ENCODE results near the gene ARHGAP12. TPM values are rescaled to one million over a fixed set of nuclear protein-coding genes. Genes with fewer than 3 reads are reported as not detected.

ARHGAP12 gene
- total RNA-seq, 1 donor from 2014 or later = 35.3 TPM

DNA sequence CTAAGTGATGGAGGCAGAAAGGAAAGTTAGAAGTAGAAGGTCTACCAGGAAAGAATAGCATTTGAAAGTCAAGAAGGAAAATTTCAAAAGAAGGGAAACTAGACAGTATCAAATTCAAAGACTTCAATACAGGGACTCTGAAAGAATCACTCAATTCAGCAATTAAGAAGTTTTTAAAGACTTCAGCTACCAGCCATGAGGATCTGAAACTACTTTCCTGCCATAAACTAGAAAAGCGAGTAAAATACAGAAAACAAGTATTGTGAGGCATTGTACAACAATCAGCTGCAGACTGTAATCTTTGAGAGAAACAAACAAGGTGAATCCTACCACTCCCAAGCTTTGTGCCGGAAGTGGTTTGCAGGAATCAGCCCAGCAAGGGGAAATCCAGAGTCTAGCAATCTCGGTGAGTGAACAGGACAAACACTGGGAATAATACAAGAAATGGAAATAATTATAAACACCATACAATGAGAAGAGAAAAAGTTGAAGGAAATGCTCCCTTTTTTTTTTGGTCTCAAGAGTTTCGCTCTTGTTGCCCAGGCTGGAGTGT lies 62.4 kb downstream of the ARHGAP12 start:
- no peaks in the 10 kb centered on the region for H3K27me3 Mint-ChIP-seq (ENCODE audit: low read depth)
- H3K36me3 Mint-ChIP-seq = peaks cover 8% of the 10 kb centered on the region
- TF ChIP-seq CTCF (IDR thresholded peaks at IDR 0.05; ENCODE audit: unreplicated experiment) = no peak
- H3K4me1 Mint-ChIP-seq = peaks cover 12% of the 10 kb centered on the region
- H3K27ac Mint-ChIP-seq = peak overlapping the region; percentile 4
- no peak for DNase-seq (ENCODE audit: low spot score in 2 of 2, unreplicated experiment in 2 of 2)
- no peak overlapping the region for H3K4me3 Mint-ChIP-seq
- H3K9me3 Mint-ChIP-seq = no peaks in the 10 kb centered on the region

DNA sequence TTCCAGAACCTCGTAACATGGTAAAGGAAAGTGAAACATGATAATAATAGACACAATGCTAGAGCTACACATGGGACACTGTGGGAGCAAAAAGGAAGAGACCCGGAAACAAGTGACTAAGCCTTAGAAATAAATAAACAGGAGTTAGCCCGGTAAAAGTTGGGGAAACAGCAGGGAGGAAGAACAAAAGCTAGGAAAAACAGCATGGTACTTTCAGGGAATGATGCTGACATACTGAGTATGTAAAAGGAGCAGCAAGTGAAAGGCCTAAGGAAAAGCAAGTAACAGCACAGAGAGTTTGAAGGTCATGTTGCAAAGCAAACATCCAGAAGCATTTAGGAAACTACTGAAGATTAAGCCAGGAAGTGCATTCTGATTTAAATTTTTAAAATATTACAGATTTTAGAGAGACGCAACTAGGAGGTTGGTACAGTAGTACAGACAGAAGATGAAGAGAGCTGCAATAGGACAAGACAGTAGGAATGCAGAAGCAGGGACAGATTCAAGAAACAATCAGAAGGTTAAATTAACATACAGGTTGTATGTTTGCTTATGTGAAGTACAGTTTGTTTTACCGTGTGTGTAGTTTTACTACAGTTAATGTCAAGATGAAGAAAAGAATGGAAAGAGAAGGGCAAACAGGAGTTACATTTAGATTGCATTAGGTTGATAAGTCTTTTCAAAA lies 63.7 kb downstream of the ARHGAP12 start:
- Mint-ChIP-seq H3K4me3 (no peak overlapping the region), H3K27me3 (ENCODE audit: low read depth) (no peaks in the 10 kb centered on the region), H3K27ac (peak overlapping the region; percentile 2), H3K36me3 (peaks cover 11% of the 10 kb centered on the region), H3K4me1 (peaks cover 12% of the 10 kb centered on the region), H3K9me3 (no peaks in the 10 kb centered on the region)
- no peak for DNase-seq (ENCODE audit: low spot score in 2 of 2, unreplicated experiment in 2 of 2)
- TF ChIP-seq CTCF (IDR thresholded peaks at IDR 0.05; ENCODE audit: unreplicated experiment) = no peak

DNA sequence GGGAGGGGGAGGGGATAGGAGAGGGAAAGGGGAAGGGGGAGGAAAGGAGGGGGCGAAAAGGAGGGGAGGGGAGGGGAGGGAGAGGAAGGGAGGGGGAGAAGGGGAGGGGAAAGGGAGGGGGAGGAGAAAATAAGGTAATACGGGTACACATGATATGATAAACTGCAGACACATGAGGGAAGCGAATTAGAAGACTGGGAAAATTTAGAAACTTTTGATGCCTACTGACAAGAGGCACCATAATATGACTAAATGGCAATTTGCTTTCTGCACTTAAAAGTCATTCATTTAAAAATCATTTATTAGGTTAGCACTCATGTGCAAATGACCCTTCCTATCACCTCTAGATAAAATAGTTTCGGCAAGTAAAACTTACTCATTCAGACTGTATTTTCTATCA lies 73.6 kb downstream of the ARHGAP12 start:
- Mint-ChIP-seq H3K4me1 (peaks cover 6% of the 10 kb centered on the region), H3K4me3 (no peak overlapping the region), H3K27me3 (ENCODE audit: low read depth) (no peaks in the 10 kb centered on the region), H3K36me3 (peaks cover 21% of the 10 kb centered on the region), H3K9me3 (peaks cover 5% of the 10 kb centered on the region), H3K27ac (no peak overlapping the region)
- TF ChIP-seq CTCF (IDR thresholded peaks at IDR 0.05; ENCODE audit: unreplicated experiment) = no peak
- DNase-seq (ENCODE audit: low spot score in 2 of 2, unreplicated experiment in 2 of 2) = no peak

GRCh38 chr10:31853629-31854028 lies 75.0 kb downstream of the ARHGAP12 start:
- H3K9me3 Mint-ChIP-seq = no peaks in the 10 kb centered on the region
- peaks cover 8% of the 10 kb centered on the region for H3K4me1 Mint-ChIP-seq
- no peak overlapping the region for H3K27ac Mint-ChIP-seq
- no peak overlapping the region for H3K4me3 Mint-ChIP-seq
- no peak for DNase-seq (ENCODE audit: low spot score in 2 of 2, unreplicated experiment in 2 of 2)
- peaks cover 14% of the 10 kb centered on the region for H3K36me3 Mint-ChIP-seq
- no peak for TF ChIP-seq CTCF (IDR thresholded peaks at IDR 0.05; ENCODE audit: unreplicated experiment)
- no peaks in the 10 kb centered on the region for H3K27me3 Mint-ChIP-seq (ENCODE audit: low read depth)

GRCh38 chr10:31851216-31851615 lies 77.4 kb downstream of the ARHGAP12 start:
- Mint-ChIP-seq H3K27me3 (ENCODE audit: low read depth) (no peaks in the 10 kb centered on the region), H3K9me3 (peaks cover 7% of the 10 kb centered on the region), H3K36me3 (peaks cover 25% of the 10 kb centered on the region), H3K4me3 (no peak overlapping the region), H3K4me1 (peaks cover 8% of the 10 kb centered on the region), H3K27ac (no peak overlapping the region)
- DNase-seq (ENCODE audit: low spot score in 2 of 2, unreplicated experiment in 2 of 2) = no peak
- no peak for TF ChIP-seq CTCF (IDR thresholded peaks at IDR 0.05; ENCODE audit: unreplicated experiment)

All from mesothelial cell of epicardium (in vitro differentiated cells).